Measurements from ENCODE around the gene ODAPH.
A peak's percentile ranks its signal among the peaks of the same experiment; 100 is the strongest.
"Not testable (repeated sequence)": the region's sequence is repeated elsewhere in the genome, so short reads cannot be mapped to it uniquely, and the experiment has no call there.

Gene ODAPH

GRCh38 chr4:75555294-75556164, at the start of gene ODAPH:
Gene ODAPH (plus strand): TSS chr4:75556066. CDS start chr4:75556083, 17 bp downstream.
- DNase-seq: peak; percentile 35

- DNase-seq: not testable (repeated sequence)
Measured at GRCh38 chr4:75509592-75509991, 46.3 kb upstream of the ODAPH start.

GRCh38 chr4:75511841-75512240, 44.0 kb upstream of the ODAPH start:
- DNase-seq: no peak

- no peak for DNase-seq
Measured at GRCh38 chr4:75512386-75513211, 43.3 kb upstream of the ODAPH start.

GRCh38 chr4:75513526-75514130, 42.2 kb upstream of the ODAPH start:
- DNase-seq: no peak

GRCh38 chr4:75514131-75514948, 41.5 kb upstream of the ODAPH start, which contains the start of the genes RCHY1 and THAP6:
Gene RCHY1 (minus strand): TSS chr4:75514403. CDS start chr4:75514286, 117 bp downstream.
Gene THAP6 (plus strand): TSS chr4:75514473. CDS start chr4:75515453, 980 bp downstream.
- peak; percentile 91 for DNase-seq

GRCh38 chr4:75514949-75515612, 40.8 kb upstream of the ODAPH start:
- peak; percentile 10 for DNase-seq

- no peak for DNase-seq
Measured at GRCh38 chr4:75516144-75516543, 39.7 kb upstream of the ODAPH start.

GRCh38 chr4:75519452-75519851, 36.4 kb upstream of the ODAPH start:
- DNase-seq: not testable (repeated sequence)

GRCh38 chr4:75525086-75525485, 30.8 kb upstream of the ODAPH start:
- DNase-seq: no peak

- DNase-seq: no peak
Measured at GRCh38 chr4:75525910-75526309, 30.0 kb upstream of the ODAPH start.

GRCh38 chr4:75527482-75527881, 28.4 kb upstream of the ODAPH start:
- DNase-seq: no peak

- DNase-seq: no peak
Measured at GRCh38 chr4:75530556-75531322, 25.1 kb upstream of the ODAPH start.

GRCh38 chr4:75531536-75532143, 24.2 kb upstream of the ODAPH start:
- not testable (repeated sequence) for DNase-seq

GRCh38 chr4:75533339-75533887, 22.5 kb upstream of the ODAPH start:
- not testable (repeated sequence) for DNase-seq

- DNase-seq: not testable (repeated sequence)
Measured at GRCh38 chr4:75533926-75534325, 21.9 kb upstream of the ODAPH start.

GRCh38 chr4:75537308-75537707, 18.6 kb upstream of the ODAPH start:
- DNase-seq: not testable (repeated sequence)

- no peak for DNase-seq
Measured at GRCh38 chr4:75542824-75543223, 13.0 kb upstream of the ODAPH start.

GRCh38 chr4:75544220-75544619, 11.6 kb upstream of the ODAPH start:
- DNase-seq: not testable (repeated sequence)

GRCh38 chr4:75544870-75545269, 11.0 kb upstream of the ODAPH start:
- DNase-seq: no peak

All from stimulated activated naive CD4-positive, alpha-beta T cell treated with Interleukin-2 at 50 U/mL for 16 hours (primary cell).